ENCODE data around the gene TRPM3.

TRPM3 gene

DNA sequence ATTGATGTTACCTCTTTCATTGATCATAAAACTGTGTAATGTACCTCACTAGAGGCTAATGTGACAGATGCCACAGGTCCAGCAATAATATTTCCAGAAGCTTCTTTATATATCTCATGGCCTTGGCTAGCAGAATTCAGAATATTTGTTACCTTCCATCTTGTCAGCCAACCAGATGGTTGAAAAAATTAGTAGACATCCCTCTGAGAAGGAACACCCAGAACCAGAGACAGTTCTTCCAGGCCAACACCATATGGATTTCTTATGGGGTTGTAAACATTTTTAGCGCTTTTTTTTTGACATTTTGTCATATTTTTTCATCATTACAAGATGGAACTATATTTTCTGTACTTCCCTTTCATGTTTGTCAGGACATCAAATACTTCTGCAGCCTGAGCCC is 428.2 kb downstream of the TRPM3 start:
- no peak for TF ChIP-seq CTCF (IDR thresholded peaks at IDR 0.05)

DNA sequence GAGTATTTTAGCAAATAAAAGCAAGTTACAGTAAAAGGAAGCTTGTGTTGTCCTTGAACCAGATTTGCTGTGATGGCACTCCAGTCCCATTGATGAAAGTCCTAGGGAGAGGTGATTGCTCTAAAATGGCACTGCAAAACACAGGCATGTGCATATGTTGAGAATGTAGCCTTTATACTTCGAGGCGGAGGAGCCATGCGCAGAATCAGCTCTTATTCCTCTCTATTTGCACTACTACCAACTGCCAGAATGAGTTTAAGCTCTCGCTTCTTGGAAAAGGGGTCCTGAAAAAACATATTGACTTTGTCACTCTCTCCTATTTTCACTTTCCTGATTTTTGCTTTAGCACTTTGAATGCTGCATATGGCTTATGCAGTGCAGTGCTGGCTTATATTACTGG is 429.0 kb downstream of the TRPM3 start:
- no peak for TF ChIP-seq CTCF (IDR thresholded peaks at IDR 0.05)

GRCh38 chr9:70688704-70689103 is 432.7 kb downstream of the TRPM3 start:
- TF ChIP-seq CTCF (IDR thresholded peaks at IDR 0.05) = no peak

- no peak for TF ChIP-seq CTCF (IDR thresholded peaks at IDR 0.05)
Measured at GRCh38 chr9:70683841-70684240, 437.6 kb downstream of the TRPM3 start.

DNA sequence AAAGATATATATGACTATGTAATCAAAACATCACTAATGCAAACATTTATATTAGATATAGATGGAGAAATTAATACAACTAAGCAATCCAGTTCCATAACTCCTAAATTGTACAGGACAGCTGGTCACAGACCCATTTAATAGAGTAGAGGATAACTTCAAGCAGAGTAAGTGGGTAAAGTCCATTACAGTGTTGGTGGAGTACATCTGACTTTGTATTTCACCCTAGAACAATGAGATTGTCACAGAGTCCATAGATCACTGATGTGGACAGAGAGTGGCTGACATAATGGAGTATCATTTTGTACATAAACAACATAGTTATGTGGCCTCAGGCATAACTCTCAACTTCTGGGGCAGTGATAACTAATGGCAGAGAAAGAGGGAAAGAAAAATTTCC is 439.1 kb downstream of the TRPM3 start:
- TF ChIP-seq CTCF (IDR thresholded peaks at IDR 0.05) = no peak

DNA sequence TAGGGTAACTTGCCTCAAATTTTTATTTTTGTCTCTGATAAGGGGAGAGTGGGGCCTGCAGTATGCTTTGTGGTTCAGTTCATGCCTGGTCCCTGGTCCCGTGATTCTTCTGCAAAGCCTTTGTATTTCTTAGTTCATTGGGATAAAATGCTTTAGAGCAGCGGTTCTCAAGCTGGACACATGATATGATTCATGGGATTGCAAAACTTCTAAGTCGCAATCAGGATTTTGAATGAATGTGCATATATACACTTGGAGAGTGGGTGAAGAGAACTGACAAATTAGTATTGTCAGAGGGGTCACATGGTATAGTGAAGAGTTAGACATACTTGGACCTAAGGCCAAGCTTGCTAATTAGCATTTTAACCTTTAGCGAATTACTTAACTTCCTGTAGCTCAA is 441.6 kb downstream of the TRPM3 start:
- no peak for TF ChIP-seq CTCF (IDR thresholded peaks at IDR 0.05)

DNA sequence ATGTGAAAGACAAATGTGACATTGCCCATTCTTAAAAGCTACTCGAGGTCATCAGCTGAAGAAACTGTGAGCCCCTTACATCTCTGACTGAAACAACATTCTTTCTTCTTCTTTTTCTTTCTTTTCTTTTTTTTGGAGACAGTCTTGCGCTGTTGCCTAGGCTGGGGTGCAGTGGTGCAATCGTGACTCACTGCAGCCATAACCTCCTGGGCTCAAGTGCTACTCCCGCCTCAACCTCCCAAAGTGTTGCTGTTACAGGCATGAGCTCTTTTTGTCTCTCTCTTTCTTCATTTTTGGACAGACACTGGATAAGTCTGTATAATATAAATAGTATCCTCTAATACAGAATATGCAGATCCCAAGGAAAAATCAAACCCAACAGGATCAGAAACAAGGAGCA is 443.3 kb downstream of the TRPM3 start:
- TF ChIP-seq CTCF (IDR thresholded peaks at IDR 0.05) = no peak

- no peak for TF ChIP-seq CTCF (IDR thresholded peaks at IDR 0.05)
Measured at GRCh38 chr9:70677055-70677735, 444.2 kb downstream of the TRPM3 start.

All from LNCAP (cell line).